ENCODE data around the gene AAGAB.

AAGAB gene

DNA sequence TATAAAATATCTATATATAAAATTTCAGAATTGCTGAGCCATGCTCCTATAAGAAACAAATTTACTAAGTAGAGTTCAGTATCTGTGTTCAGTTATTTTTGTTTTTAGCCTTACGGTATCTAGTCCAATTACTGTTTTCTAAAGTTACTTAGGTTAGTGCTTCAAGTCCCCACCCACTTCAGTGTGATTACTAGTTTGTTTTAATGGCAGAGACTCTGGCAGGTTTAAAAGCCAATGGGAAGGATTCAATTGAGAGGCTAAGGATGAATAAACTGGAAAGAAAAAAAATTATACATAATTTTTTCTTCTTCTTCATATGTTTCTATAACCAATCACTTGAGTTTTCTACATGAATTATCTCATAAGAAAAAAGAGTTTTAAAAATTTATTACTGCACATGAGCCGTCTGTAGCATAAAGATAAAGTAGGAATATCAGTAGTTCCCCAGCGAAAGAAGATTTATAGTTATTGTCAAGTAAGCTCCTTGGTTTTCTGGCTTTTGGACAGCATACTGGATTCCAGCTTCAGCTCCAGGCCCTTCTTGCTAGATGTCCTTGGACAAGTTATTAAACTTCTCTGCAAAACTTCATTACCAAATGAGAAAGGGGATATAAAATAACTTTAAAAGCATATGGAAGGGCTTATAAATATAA, 46.8 kb downstream of the AAGAB start:
- no peak for DNase-seq

DNA sequence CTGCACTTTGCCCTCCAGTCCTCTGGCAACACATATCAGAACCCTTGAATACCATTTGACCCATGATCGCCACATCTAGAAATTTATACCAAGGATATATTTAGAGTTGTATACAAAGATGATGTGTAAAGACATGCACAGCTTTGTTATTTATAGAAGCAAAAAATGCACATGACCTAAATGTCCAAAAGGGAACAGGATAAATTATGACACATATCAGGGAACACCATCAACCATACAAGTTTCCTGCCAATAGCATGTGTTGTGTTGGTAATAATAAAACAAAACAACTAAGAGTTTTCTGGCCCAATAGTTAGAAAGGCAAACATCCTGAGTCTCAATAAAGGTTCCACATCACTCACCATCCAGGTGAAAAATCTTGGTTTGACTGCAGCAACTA, 51.5 kb downstream of the AAGAB start:
- no peak for DNase-seq

DNA sequence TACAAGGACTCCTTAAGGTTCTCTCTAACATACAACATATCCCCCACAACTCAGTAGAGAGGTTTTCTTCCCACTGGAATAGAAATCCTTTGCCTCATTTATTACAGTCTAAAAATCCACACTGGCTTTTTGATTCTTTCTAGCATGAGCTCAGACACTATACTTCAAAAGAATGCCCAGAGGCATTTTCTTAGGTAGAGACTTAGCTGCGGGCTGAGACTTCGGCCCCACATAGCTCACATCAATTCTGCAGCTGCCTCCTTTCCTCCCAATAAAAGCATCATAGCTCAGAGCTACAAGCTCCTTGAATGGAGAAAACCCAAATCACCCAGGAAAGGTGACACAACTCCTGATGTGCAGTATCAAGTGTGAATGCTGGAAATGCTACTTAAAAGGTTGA, 52.4 kb downstream of the AAGAB start:
- DNase-seq = no peak

DNA sequence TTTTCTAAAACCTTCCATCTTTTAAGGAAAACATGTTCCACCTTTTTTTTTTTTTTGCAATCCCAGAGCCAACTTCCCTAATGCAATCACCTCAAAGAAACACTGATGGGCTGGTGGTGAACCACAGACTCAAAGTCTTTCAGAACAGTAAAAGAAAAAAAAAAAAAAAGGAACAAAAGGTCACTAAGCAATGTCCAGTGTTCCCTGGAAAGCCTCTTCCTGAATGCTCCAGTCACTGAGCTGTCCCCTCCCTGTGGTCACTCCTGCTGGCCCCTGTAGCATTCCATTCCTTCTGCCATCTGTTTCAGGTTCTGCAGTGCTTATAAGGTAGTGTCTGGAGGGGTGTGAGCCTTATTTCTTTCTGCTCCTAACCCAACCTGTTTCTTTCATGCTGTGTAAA, 53.3 kb downstream of the AAGAB start:
- no peak for DNase-seq

DNA sequence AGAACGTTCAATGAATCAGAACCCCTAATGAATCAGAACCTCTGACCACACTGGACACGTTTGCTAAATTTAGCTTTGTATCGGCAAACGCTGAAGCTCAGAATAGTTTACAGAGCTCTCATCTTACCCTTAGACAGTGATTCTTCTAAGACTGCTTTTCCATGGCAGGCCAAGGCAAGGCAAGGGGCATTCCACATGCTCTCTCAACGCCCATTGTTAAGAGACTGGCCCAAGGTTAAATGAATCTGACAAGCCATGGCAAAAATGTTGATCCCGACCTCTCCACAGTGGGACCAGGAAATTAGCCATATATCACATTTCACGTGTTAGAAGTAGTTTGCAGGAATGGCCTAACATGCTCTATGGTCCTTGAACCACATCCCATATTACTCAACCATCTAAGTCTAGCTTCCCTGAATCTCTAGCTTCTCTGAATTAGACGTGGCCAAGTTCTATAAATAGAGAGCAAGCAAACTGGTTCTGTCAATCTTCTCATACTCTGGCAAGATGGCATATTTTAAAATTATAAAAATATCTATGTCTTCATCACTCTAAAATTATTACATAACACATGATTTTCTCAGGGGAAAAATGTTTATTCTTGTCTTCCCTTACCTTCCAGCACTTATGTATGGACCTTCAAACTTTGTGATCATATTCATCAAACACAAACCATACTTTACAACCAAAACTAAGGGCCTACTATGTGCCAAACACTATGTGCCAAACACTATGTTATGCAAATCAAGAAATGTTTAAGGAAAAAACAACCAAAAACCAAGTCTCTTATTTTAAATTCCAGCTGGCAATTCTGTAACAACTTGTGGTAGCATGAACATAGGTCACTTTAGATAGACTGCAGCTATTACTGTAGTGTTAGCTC, 54.3 kb downstream of the AAGAB start:
- DNase-seq = no peak

DNA sequence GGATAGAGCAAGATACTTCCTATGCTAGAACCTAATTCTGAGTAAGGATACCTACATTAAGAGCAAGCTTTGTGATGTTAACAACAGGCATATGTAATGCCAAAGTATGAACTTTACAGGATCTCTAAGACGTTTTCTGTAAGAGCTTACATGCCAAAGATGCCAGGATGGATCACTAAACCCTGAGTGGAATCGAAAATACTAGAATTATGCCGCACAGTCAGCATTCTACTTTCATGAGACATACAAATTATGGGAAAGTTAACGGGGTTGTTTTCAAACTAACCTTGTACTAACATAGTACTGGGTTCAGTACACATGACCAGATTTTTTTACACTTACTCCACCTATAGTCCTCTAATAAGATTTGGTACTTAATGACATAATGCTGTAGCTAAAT, 55.1 kb downstream of the AAGAB start:
- DNase-seq = no peak

DNA sequence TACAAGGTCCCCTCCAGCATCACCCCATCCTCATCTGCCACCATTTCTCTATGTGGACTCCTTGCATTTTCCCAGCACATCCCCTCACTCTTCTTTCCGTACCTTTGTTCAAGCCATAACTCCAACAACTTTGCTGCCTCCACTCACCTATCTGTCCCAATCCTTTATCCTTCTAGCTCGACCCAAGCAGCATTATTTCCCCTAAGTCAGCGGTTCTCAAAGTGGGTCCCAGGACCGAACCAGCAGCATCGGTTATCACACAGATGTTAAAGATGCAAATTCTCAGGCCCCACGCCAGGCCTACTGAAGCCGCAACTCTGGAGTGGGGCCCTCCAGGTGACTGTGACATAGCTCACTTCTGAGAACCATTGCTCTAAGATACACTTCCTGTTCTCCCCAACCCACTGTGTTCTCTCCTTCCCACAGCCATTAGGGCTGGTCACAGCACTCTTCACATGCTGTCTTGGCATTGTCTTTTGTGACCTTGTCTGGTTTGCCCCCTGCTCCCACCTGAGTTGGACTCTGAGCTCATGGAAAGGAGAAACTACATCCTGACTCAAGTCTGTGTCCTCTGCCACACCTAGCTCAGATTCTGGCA, 56.2 kb downstream of the AAGAB start:
- DNase-seq = no peak

DNA sequence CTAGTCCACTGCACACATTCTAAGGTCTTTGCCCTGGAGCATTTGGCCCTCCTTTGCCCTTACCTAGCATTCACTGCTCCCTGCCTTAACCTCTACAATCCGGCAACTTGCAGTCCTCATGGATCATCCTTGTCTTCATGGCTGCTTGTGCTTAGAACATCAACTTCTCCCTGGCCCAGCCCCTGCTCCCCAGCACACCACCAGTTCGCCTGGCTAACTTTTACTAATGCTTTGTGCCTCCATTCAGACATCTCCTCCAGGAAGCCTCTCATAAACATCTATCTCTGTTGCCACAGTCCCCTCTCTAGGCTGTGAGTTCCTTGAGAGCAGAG, 57.1 kb downstream of the AAGAB start:
- DNase-seq = no peak

DNA sequence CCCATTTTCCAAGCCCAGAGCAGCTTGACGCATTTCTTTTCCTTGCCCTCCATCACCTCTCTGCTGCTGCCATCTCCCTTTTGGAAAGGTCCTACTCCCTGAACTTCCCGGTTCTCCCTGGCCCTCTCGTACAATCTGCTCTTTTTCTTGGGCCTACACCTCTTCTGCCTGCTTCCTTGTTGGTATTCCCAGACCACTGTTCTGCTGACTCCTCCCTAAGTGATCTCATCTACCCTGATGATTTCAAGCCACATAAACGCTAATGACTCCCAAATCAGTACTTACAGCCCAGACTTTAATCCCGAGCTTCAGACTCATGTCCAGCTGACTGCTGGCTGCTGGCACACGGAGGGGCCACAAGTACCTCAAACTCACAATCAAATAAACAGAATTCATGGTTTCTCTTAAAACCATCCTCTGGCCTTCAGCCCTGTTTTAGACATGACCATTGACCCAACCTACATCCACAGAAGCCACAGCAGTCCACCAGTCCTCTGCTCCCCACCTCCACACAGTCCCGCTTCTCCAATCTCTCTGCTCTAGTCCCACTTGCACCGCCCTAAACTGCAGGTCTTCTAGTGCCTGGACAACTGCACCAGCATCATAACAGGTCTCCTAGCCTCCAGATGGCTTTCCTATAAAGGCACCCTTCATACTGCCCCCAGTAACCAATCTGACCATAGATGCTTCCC, 57.6 kb downstream of the AAGAB start:
- DNase-seq = no peak

DNA sequence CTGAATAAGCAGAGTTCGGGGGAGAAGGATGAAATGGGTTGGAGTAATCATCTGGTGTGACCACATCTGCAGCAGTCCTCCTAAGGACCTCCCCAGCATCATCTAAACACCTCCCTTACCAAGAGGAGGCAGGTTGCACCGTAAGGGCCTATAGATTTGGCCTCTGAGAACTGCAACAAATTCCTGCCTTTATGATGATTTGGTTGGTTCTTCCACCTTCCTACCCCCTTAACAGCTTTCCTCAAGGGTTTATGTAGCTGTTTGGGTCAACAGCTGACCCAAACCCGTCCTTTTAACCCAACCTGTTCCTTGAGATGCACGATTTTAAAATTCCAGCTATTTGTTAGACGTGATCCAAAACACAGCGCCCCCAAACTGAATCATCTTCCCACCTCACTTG, 58.2 kb downstream of the AAGAB start:
- no peak for DNase-seq

DNA sequence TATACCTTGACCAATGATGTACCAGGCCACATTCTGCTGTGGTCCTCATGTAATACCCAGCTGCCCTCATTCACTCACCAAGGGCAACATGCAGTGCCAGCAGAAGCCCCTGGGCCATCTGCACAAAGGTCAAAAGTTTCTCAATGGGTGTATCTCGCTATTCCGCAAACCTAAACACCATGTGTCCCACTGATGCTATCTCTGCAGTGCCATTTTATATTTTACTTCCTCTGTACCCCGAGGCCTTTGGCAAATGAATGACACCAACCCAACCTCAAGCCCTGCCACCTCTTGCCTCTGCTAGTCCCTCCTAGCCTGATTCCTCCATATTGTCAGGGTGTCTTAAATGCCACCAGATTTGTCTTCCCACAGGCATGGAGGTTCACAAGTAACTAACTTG, 59.2 kb downstream of the AAGAB start:
- DNase-seq = no peak

DNA sequence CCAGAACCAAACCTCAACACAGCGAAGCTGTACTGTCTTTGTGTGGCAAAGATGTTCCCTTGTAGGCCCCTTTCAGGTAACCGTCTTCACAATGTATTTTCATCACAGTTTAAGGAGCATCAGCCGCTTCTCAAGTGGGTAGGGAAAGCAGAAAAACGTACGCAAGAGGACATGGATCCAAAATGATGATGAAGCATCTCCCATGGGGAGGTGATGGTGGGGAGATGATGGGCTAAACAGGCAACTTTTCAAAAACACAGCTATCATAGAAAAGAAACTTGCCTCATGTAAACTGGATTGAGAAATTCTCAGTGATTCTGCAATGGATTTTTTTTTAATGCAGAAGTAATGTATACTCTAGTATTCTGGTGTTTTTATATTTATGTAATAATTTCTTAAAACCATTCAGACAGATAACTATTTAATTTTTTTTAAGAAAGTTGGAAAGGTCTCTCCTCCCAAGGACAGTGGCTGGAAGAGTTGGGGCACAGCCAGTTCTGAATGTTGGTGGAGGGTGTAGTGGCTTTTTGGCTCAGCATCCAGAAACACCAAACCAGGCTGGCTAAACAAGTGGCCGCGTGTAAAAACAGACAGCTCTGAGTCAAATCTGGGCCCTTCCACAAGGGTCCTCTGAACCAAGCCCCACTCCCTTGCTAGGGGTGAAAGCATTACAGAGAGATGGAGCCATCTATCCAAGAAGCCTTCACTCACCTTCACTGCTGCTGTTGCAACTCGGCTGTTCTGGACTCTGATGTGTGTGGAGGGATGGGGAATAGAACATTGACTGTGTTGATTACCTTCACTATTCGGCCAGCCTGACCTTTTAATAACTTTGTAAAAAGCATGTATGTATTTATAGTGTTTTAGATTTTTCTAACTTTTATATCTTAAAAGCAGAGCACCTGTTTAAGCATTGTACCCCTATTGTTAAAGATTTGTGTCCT, 60.0 kb downstream of the AAGAB start:
- DNase-seq = no peak

DNA sequence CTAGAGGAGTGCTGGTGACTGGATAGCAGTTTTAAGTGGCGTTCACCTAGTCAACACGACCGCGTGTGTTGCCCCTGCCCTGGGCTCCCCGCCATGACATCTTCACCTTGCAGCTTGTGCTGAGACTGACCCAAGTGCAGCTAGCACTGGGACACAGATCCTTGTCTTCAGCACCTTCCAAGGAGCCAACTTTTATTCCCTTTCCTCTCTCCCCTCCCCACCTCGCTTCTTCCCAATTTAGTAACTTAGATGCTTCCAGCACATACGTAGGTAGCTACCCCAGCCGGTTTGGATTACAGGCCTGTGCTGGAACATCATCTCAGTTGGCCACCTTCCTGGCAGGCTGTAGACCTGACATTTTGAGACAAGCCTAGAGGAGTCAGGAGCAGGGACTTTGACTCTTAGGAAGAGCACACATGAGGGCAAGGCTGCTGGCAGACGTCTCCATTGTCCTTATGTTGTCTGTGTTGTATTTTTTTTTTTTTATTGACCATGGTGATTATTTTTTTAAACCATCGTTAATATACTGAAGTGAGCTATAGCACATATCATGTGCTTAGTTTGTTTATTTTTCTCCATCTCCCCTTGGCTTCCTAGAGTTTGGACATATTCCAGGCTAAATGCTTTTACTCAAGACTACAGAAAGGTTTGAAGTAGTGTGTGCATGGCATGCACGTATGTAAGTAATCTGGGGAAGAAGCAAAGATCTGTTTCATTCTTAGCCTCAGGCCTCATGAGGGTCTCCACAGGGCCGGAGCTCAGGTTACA, 61.1 kb downstream of the AAGAB start:
- no peak for DNase-seq

DNA sequence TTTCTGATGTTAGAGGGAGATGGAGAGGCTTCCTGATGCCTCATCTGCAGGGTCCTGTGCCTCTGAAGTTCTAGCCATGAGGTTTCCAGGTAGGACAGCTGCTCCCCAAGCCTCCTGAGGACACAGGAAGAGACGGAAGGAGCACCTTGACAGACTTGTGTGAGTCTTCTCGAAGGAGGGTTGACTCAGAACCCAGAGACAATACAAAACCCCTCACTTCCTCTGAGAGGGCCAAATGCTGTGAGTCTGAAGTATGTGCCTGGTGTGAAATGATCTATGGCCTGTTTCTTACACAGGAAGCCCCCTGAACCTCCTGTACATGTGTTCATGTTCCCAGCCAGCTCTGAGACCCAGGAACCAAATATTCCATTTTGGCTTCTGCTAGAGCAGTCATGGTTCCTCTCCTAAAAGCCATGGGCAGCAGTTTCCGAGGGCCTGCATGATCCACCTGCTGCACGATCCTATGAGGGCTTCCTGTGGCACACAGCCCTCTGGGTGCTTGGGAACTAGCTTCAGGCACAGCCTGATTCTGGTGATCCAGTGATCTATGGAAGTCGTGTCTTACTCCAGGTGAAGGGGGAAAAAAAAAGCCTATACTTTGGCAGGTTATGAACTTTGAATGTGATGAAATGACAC, 62.2 kb downstream of the AAGAB start:
- DNase-seq = no peak

DNA sequence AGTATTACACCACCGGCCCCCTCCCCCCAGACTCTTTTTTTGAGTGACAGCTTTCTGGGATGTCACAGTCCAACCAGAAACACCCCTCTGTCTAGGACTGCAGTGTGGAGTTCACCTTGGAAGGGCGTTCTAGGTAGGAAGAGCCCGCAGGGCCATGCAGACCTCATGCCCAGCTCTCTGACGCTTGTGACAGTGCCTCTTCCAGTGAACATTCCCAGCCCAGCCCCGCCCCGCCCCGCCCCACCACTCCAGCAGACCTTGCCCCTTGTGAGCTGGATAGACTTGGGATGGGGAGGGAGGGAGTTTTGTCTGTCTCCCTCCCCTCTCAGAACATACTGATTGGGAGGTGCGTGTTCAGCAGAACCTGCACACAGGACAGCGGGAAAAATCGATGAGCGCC, 63.6 kb downstream of the AAGAB start:
- DNase-seq = no peak

DNA sequence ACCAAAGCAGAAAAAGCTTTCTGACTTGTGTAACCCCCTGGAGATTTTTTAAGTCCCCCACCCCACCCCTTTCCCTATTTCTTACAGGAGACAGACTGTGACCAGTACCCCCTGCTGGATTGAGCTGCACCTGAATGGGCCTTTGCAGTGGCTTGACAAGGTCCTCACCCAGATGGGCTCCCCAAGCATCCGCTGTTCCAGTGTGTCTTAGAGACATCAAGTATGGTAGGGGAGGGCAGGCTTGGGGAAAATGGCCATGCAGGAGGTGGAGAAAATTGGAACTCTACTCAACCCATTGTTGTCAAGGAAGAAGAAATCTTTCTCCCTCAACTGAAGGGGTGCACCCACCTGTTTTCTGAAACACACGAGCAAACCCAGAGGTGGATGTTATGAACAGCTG, 64.1 kb downstream of the AAGAB start:
- DNase-seq = no peak

DNA sequence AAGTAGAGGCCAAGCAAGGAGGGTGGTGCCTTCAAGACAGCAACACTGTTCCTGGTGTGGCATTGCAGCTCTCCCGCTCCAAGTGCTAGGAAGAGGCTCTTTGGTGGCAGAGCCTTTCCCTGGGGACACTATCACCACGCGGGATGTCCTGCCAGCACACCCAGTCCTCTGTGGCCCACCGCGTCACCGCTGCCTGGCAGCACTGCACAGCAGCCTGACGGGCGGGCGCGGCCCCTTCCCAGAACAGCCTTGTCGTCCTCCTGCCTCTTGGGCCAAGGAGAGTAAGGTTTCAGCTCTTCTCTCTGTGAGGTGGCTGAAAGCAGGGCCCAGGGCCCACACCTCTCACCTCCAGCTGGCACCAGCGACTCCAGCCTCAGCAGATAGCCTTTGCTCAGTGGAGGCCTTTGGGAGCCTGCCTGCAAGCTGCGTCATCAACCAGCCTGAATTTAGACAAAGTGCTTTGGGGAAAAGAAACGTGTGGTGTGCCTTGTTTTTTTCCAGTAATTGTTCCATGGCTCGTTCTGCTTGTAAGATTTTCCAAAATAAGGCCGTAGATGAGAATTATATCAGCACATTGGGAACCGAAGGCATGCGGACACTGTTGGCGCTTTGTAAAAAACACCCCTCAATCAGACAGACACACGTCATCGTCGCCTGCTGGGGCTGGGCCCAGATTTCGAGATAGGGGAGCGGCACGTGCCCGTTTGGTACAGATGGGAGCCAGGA, 65.0 kb downstream of the AAGAB start:
- DNase-seq = no peak

DNA sequence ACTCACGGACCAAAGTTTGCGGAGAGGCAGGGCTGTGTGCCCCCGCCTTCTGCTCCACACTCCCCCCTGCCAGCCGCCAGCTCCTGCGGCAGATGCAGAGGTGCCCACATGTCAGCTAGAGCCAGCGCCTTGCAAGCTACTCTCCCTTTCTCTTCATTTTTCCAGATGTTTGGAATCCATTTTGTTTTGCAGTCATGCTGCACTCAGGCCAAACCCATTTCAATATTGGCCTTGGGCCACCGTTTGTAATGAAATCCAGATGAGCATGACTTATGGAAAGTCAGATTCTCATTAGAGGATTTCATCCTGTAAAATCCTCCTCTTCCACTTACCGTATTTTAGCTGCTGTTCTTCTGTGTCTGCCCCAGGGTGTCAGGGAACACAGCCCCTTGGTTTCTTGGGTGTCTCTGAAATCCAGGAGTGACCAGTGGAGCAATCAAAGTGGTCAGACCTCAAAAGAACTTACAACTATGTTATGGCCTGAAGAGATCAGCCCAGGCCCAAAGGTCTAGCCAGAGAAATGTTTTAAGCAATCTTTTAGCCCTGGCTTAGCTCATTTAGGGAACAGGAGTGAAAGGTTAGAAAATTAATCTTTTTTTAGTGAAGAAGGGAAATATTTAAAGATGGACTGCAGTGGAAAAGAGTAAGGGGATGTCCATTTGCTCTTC, 65.8 kb downstream of the AAGAB start:
- no peak for DNase-seq

DNA sequence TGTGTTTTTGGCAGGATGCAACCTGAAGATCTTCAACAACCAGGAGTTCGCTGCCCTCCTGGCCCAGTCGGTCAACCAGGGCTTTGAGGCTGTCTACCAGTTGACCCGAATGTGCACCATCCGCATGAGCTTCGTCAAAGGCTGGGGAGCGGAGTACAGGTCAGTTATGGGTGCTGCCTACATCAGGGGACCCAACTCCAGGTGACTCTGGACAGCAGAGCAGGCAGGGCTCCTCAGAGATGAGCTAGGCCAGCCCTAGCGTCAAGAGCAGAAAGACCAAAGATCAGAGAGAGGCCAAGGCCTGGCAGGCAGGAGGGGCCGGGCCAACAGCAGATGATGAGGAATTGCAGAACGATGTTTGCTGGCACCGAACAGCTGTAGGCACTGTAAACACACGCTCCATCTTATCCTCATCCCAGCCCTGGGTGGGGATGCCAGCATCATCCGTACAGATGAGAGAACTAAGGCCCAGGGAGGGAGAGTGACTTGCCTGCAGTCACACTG, 67.1 kb downstream of the AAGAB start:
- no peak for DNase-seq

DNA sequence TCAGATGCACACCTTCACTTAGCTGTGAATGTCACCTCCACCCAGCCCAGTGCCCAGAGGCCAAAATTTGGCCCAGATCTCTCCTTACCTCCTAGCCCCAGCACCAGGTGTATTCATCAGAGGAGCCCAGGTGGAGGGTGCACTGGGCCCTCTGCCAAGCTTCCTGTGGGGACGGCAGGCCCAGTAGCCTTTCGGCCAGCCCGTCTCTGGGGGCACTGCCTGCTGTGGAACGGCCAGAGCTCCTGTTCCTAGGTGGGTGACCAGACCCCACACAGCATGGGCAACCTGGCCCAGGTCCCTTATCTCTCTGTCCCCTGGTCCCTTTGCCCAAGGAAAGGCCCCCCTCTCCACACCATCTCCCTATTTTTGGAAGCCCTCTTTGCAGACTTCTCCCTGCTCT, 67.8 kb downstream of the AAGAB start:
- no peak for DNase-seq

Data from activated CD4-positive, alpha-beta T cell treated with anti-CD3 and anti-CD28 coated beads for 1 hour (primary cell).